Hepatocyte (in vitro differentiated cells): ENCODE results near the gene MARCHF2. TPM values are rescaled to one million over a fixed set of nuclear protein-coding genes. Genes with fewer than 3 reads are reported as not detected.

Source experiments
- DNase-seq: peaks from one replicate; pipeline ENCODE4 v3.0.0-alpha.2; 2016; ENCODE audit warnings: low spot score
- H2AFZ ChIP-seq: fragments of 200-600 bp; sonication (generic); 2 replicates; pipeline ENCODE4 v1.6.0; 2016; ENCODE audit warnings: antibody characterized with exemption, mild to moderate bottlenecking
- H3K27ac ChIP-seq: fragments of 200-600 bp; sonication (generic); 2 replicates; pipeline ENCODE4 v1.5.1; 2016; ENCODE audit warnings: mild to moderate bottlenecking
- H3K27me3 ChIP-seq: fragments of 200-600 bp; sonication (generic); 2 replicates; pipeline ENCODE4 v1.6.1; 2016
- H3K36me3 ChIP-seq: fragments of 200-600 bp; sonication (generic); replicated peaks from 2 replicates; pipeline ENCODE4 v1.5.1; 2016; ENCODE audit warnings: low read depth; ENCODE audit not compliant: insufficient read depth
- H3K4me1 ChIP-seq: fragments of 200-600 bp; sonication (generic); 2 replicates; pipeline ENCODE4 v1.5.1; 2016; ENCODE audit warnings: mild to moderate bottlenecking, moderate library complexity; ENCODE audit not compliant: insufficient read depth
- H3K4me2 ChIP-seq: fragments of 200-600 bp; sonication (generic); 2 replicates; pipeline ENCODE4 v1.6.0; 2016
- H3K4me3 ChIP-seq: fragments of 200-600 bp; sonication (generic); 2 replicates; pipeline ENCODE4 v1.5.1; 2016; ENCODE audit warnings: mild to moderate bottlenecking
- H3K79me2 ChIP-seq: fragments of 200-600 bp; sonication (generic); 2 replicates; pipeline ENCODE4 v1.6.0; 2017; ENCODE audit warnings: mild to moderate bottlenecking
- H3K9me2 ChIP-seq: fragments of 200-600 bp; sonication (generic); replicated peaks from 2 replicates; pipeline ENCODE4 v1.6.0; 2017; ENCODE audit warnings: mild to moderate bottlenecking; ENCODE audit not compliant: insufficient read depth
- H3K9me3 ChIP-seq: fragments of 200-600 bp; sonication (generic); 2 replicates; pipeline ENCODE4 v1.5.1; 2016; ENCODE audit warnings: low read depth, mild to moderate bottlenecking
- H4K20me1 ChIP-seq: fragments of 200-600 bp; sonication (generic); 2 replicates; pipeline ENCODE4 v1.6.0; 2016; ENCODE audit warnings: mild to moderate bottlenecking; ENCODE audit not compliant: insufficient read depth, poor library complexity, severe bottlenecking
- CTCF ChIP-seq: fragments of 200-600 bp; sonication (generic); IDR thresholded peaks from 2 replicates; pipeline ENCODE4 v1.5.1; 2016; ENCODE audit warnings: antibody characterized with exemption, mild to moderate bottlenecking; ENCODE audit not compliant: poor library complexity
- EZH2 ChIP-seq: fragments of 200-600 bp; sonication (generic); IDR thresholded peaks from 2 replicates; pipeline ENCODE4 v1.6.1; 2016; ENCODE audit warnings: antibody characterized with exemption, mild to moderate bottlenecking, borderline replicate concordance
- EZH2phosphoT487 ChIP-seq: fragments of 200-600 bp; sonication (generic); IDR thresholded peaks from one replicate; pipeline ENCODE4 v1.6.1; 2018; ENCODE audit warnings: antibody characterized with exemption, mild to moderate bottlenecking, low read depth, moderate library complexity; ENCODE audit not compliant: unreplicated experiment, severe bottlenecking
- WGBS: methylation state at CpG from one replicate; pipeline ENCODE4 v1.1.6; 2016; ENCODE audit warnings: low lambda C conversion rate; ENCODE audit errors: missing lambda C conversion rate; 5-methylcytosine and 5-hydroxymethylcytosine counted together
- polyA plus RNA-seq: library from polyadenylated mRNA; unstranded; fragments of >200 nt; fragmentation: Nextera tagmentation; extraction: Ambion mirVana; gene quantifications from 2 replicates; pipeline ENCODE4 v1.2.1, GENCODE V29; 2016
- total RNA-seq: library from RNA; depleted of rRNA; stranded (reverse); fragments of >200 nt; gene quantifications from 2 replicates; pipeline ENCODE4 v1.2.3, GENCODE V29; 2014

Gene MARCHF2
- total RNA-seq, result 39.0 and 73.5 TPM in 2 replicates
- 32.9 and 38.5 TPM in 2 replicates for polyA plus RNA-seq

GRCh38 chr19:8412783-8413628 is at the start of gene MARCHF2:
MARCHF2 (plus strand) TSS chr19:8413305; CDS start chr19:8421841, 8,536 bp downstream.
- Histone ChIP-seq H3K36me3 (no peaks in the 10 kb centered on the region), H3K27me3 (no peaks in the 10 kb centered on the region), H3K79me2 (no peaks in the 10 kb centered on the region), H3K4me2 (peak within 1 kb of the TSS; percentile 82), H3K9me2 (no peaks in the 10 kb centered on the region), H3K4me1 (no peaks in the 10 kb centered on the region), H3K9me3 (no peaks in the 10 kb centered on the region), H2AFZ (peak within 1 kb of the TSS; percentile 35), H4K20me1 (no peaks in the 10 kb centered on the region), H3K27ac (no peak within 1 kb of the TSS), H3K4me3 (peak within 1 kb of the TSS; percentile 18)
- TF ChIP-seq EZH2, result no peak
- peak; percentile 84 for TF ChIP-seq CTCF
- TF ChIP-seq EZH2phosphoT487, result no peak
- peak; percentile 99 for DNase-seq
- WGBS, result 17% methylated on average over 32 of the region's 89 CpGs

GRCh38 chr19:8363803-8364771 is 49.0 kb upstream of the MARCHF2 start, which contains the start of gene ANGPTL4:
ANGPTL4 (plus strand) TSS chr19:8364155; CDS start chr19:8364322, 167 bp downstream.
- peak within 1 kb of the TSS; percentile 29 for H3K4me3 ChIP-seq
- peak within 1 kb of the TSS; percentile 52 for H3K27ac ChIP-seq
- H3K4me2 ChIP-seq, result peak within 1 kb of the TSS; percentile 92
- peaks cover 28% of the 10 kb centered on the region for H3K4me1 ChIP-seq
- DNase-seq, result peak; percentile 75
- peaks cover 3% of the 10 kb centered on the region for H3K79me2 ChIP-seq
- H3K36me3 ChIP-seq, result no peaks in the 10 kb centered on the region
- 2% methylated on average over 69 of the region's 81 CpGs for WGBS
- TF ChIP-seq CTCF, result no peak
- TF ChIP-seq EZH2, result no peak
- TF ChIP-seq EZH2phosphoT487, result no peak
- peak within 1 kb of the TSS; percentile 63 for H2AFZ ChIP-seq
- H3K9me2 ChIP-seq, result no peaks in the 10 kb centered on the region
- H3K9me3 ChIP-seq, result no peaks in the 10 kb centered on the region
- peaks cover 5% of the 10 kb centered on the region for H3K27me3 ChIP-seq
- H4K20me1 ChIP-seq, result no peaks in the 10 kb centered on the region

- Histone ChIP-seq H3K4me2 (no peak overlapping the region), H3K79me2 (peaks cover 3% of the 10 kb centered on the region), H2AFZ (no peak overlapping the region), H3K36me3 (no peaks in the 10 kb centered on the region), H3K4me3 (no peak overlapping the region), H4K20me1 (no peaks in the 10 kb centered on the region), H3K4me1 (peaks cover 31% of the 10 kb centered on the region), H3K27me3 (peaks cover 5% of the 10 kb centered on the region), H3K9me2 (no peaks in the 10 kb centered on the region), H3K27ac (no peak overlapping the region), H3K9me3 (no peaks in the 10 kb centered on the region)
- 98% methylated on average over 11 of the region's 11 CpGs for WGBS
- no peak for TF ChIP-seq EZH2
- TF ChIP-seq CTCF, result no peak
- TF ChIP-seq EZH2phosphoT487, result no peak
- DNase-seq, result no peak
These were observed 47.0 kb upstream of the MARCHF2 start for GRCh38 chr19:8366121-8366581.
